ENCODE results near the gene ZNF132. TPM values are rescaled to one million over a fixed set of nuclear protein-coding genes. Genes with fewer than 3 reads are reported as not detected.
"Not testable (repeated sequence)": the region's sequence is repeated elsewhere in the genome, so short reads cannot be mapped to it uniquely, and the experiment has no call there.

ZNF132 gene
- total and polyA plus RNA-seq, 2 donors: 1.6 to 6.4 TPM

DNA sequence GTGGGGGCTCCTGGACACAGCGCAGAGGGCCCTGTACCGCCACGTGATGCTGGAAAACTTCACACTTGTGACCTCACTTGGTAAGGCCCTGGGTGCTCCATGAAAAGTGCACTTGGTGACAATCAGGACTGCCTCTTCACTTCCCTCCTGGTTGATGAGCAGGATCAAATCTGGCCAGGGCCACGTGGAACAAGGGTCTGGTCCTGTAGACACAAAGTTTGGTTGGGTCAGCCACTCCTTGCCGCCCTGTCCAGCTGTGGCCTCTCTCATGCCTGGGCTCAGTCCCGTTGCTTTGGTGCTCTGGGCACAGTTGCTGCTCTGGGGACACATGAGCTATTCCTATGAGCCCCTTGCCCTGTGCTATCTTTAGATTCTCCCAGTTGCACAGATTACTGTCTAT is 13.8 kb upstream of the ZNF132 start:
- Histone ChIP-seq H3K9me3 (ENCODE audit: control insufficient read depth in 2 of 2, insufficient read depth in 1 of 2, low read length in 1 of 2) (peaks cover 4 to 7% of the 10 kb centered on the region in 2 donors), H3K4me1 (ENCODE audit: control insufficient read depth in 2 of 2, insufficient read depth in 2 of 2, low read length in 2 of 2) (peaks cover 0 to 6% of the 10 kb centered on the region in 2 donors), H3K27ac (ENCODE audit: low read depth in 1 of 2, low read length in 1 of 2) (no peak overlapping the region), H3K36me3 (ENCODE audit: control insufficient read depth in 2 of 2, insufficient read depth in 2 of 2, low read length in 1 of 2) (peaks cover 6 to 33% of the 10 kb centered on the region in 2 donors), H3K4me3 (ENCODE audit: low read length in 2 of 2) (no peak overlapping the region), H3K27me3 (ENCODE audit: control insufficient read depth in 2 of 2, insufficient read depth in 1 of 2, low read length in 1 of 2) (peaks cover 5 to 6% of the 10 kb centered on the region in 2 donors)
- DNase-seq (ENCODE audit: low read depth in 6 of 9, low spot score in 9 of 9): no peak
- WGBS: 98% methylated on average over 6 of the region's 6 CpGs

- peaks cover 0 to 6% of the 10 kb centered on the region in 2 donors for H3K4me1 ChIP-seq (ENCODE audit: control insufficient read depth in 2 of 2, insufficient read depth in 2 of 2, low read length in 2 of 2)
These were observed 11.6 kb upstream of the ZNF132 start, which contains the start of gene ZNF324B for GRCh38 chr19:58451358-58452101. TSS of gene ZNF324B (plus strand) at chr19:58451622. CDS start at chr19:58453702, 2,080 bp downstream.

DNA sequence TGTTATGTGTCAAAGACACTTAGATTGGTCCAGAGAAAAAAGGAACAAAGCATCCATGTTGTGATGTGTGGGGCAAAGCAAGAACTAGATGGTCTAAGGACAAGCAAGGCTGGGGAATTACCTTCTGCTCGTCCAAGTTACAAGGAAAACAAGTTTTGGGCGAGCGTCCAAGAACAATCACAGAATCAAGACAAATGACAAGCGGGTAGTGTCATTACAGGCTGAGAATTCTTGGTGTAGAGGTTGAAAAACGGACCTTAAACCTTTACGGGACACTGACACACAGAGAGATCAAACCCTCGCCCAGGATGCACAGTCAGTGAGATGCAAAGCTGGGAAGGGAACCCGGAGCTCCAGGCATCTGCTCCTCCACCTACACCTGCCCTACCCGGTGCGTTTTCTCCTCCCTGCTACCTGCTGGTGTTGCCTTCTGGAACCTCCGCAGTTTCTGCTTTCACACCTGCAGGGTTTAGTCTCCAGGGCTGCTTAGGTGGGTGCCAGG is 11.0 kb upstream of the ZNF132 start:
- Histone ChIP-seq H3K4me3 (ENCODE audit: low read length in 2 of 2) (peak overlapping the region; percentile 53 to 92), H3K27me3 (ENCODE audit: control insufficient read depth in 2 of 2, insufficient read depth in 1 of 2, low read length in 1 of 2) (peaks cover 5 to 6% of the 10 kb centered on the region in 2 donors), H3K36me3 (ENCODE audit: control insufficient read depth in 2 of 2, insufficient read depth in 2 of 2, low read length in 1 of 2) (peaks cover 4 to 22% of the 10 kb centered on the region in 2 donors), H3K4me1 (ENCODE audit: control insufficient read depth in 2 of 2, insufficient read depth in 2 of 2, low read length in 2 of 2) (peaks cover 0 to 6% of the 10 kb centered on the region in 2 donors), H3K9me3 (ENCODE audit: control insufficient read depth in 2 of 2, insufficient read depth in 1 of 2, low read length in 1 of 2) (peaks cover 4 to 12% of the 10 kb centered on the region in 2 donors), H3K27ac (ENCODE audit: low read depth in 1 of 2, low read length in 1 of 2) (peak overlapping the region in 1 of 2 donors; percentile 57)
- WGBS: 14% methylated on average over 11 of the region's 11 CpGs
- DNase-seq (ENCODE audit: low read depth in 6 of 9, low spot score in 9 of 9): peak in 1 of 9 donors; percentile 26

More at GRCh38 chr19:58451358-58452101, 11.6 kb upstream of the ZNF132 start, which contains the start of gene ZNF324B:
- DNase-seq (ENCODE audit: low read depth in 6 of 9, low spot score in 9 of 9): peak; percentile 91 to 98 (median 93)
- under 1% methylated on average over 79 of the region's 79 CpGs for WGBS
- H3K27ac ChIP-seq (ENCODE audit: low read depth in 1 of 2, low read length in 1 of 2): peak within 1 kb of the TSS; percentile 49 to 57
- peaks cover 4 to 12% of the 10 kb centered on the region in 2 donors for H3K9me3 ChIP-seq (ENCODE audit: control insufficient read depth in 2 of 2, insufficient read depth in 1 of 2, low read length in 1 of 2)
- H3K4me3 ChIP-seq (ENCODE audit: low read length in 2 of 2): peak within 1 kb of the TSS; percentile 53 to 92
- peaks cover 5 to 6% of the 10 kb centered on the region in 2 donors for H3K27me3 ChIP-seq (ENCODE audit: control insufficient read depth in 2 of 2, insufficient read depth in 1 of 2, low read length in 1 of 2)
- H3K36me3 ChIP-seq (ENCODE audit: control insufficient read depth in 2 of 2, insufficient read depth in 2 of 2, low read length in 1 of 2): peaks cover 6 to 27% of the 10 kb centered on the region in 2 donors

DNA sequence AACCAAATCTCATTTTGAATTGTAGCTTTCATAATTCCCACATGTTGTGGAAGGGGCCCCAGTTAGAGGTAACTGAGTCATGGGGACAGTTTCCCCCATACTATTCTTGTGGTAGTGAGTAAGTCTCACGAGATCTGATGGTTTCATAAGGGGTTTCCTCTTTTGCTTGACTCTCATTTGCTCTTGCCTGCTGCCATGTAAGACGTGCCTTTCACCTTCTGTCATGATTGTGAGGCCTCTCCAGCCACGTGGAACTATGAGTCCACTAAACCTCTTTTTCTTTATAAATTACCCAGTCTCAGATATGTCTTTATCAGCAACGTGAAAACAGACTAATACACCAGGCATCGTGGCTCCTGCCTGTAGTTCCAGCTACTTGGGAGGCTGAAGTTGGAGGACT is 10.0 kb upstream of the ZNF132 start:
- not testable (repeated sequence) for H3K4me1 ChIP-seq (ENCODE audit: control insufficient read depth in 2 of 2, insufficient read depth in 2 of 2, low read length in 2 of 2); H3K4me3 ChIP-seq (ENCODE audit: low read length in 2 of 2); DNase-seq (ENCODE audit: low read depth in 6 of 9, low spot score in 9 of 9); H3K27me3 ChIP-seq (ENCODE audit: control insufficient read depth in 2 of 2, insufficient read depth in 1 of 2, low read length in 1 of 2); H3K27ac ChIP-seq (ENCODE audit: low read depth in 1 of 2, low read length in 1 of 2)
- peaks cover 4 to 15% of the 10 kb centered on the region in 2 donors for H3K36me3 ChIP-seq (ENCODE audit: control insufficient read depth in 2 of 2, insufficient read depth in 2 of 2, low read length in 1 of 2)
- WGBS: 63% methylated on average over 5 of the region's 5 CpGs
- H3K9me3 ChIP-seq (ENCODE audit: control insufficient read depth in 2 of 2, insufficient read depth in 1 of 2, low read length in 1 of 2): peaks cover 4 to 12% of the 10 kb centered on the region in 2 donors

- H3K4me3 ChIP-seq (ENCODE audit: low read length in 2 of 2); H3K27ac ChIP-seq (ENCODE audit: low read depth in 1 of 2, low read length in 1 of 2); H3K4me1 ChIP-seq (ENCODE audit: control insufficient read depth in 2 of 2, insufficient read depth in 2 of 2, low read length in 2 of 2); H3K27me3 ChIP-seq (ENCODE audit: control insufficient read depth in 2 of 2, insufficient read depth in 1 of 2, low read length in 1 of 2); H3K36me3 ChIP-seq (ENCODE audit: control insufficient read depth in 2 of 2, insufficient read depth in 2 of 2, low read length in 1 of 2); DNase-seq (ENCODE audit: low read depth in 6 of 9, low spot score in 9 of 9): not testable (repeated sequence)
- 79% methylated on average over 3 of the region's 3 CpGs for WGBS
- H3K9me3 ChIP-seq (ENCODE audit: control insufficient read depth in 2 of 2, insufficient read depth in 1 of 2, low read length in 1 of 2): peaks cover 4 to 12% of the 10 kb centered on the region in 2 donors
These were observed 8.9 kb upstream of the ZNF132 start for GRCh38 chr19:58448860-58449259.

GRCh38 chr19:58442986-58443385 is 3.0 kb upstream of the ZNF132 start:
- DNase-seq (ENCODE audit: low read depth in 6 of 9, low spot score in 9 of 9); H3K27me3 ChIP-seq (ENCODE audit: control insufficient read depth in 2 of 2, insufficient read depth in 1 of 2, low read length in 1 of 2); H3K4me3 ChIP-seq (ENCODE audit: low read length in 2 of 2); H3K27ac ChIP-seq (ENCODE audit: low read depth in 1 of 2, low read length in 1 of 2); H3K36me3 ChIP-seq (ENCODE audit: control insufficient read depth in 2 of 2, insufficient read depth in 2 of 2, low read length in 1 of 2): not testable (repeated sequence)
- peaks cover 3 to 29% of the 10 kb centered on the region in 2 donors for H3K9me3 ChIP-seq (ENCODE audit: control insufficient read depth in 2 of 2, insufficient read depth in 1 of 2, low read length in 1 of 2)
- H3K4me1 ChIP-seq (ENCODE audit: control insufficient read depth in 2 of 2, insufficient read depth in 2 of 2, low read length in 2 of 2): peaks cover 6 to 13% of the 10 kb centered on the region in 2 donors
- 96% methylated on average over 7 of the region's 7 CpGs for WGBS

- Histone ChIP-seq H3K4me1 (ENCODE audit: control insufficient read depth in 2 of 2, insufficient read depth in 2 of 2, low read length in 2 of 2) (peaks cover 6 to 13% of the 10 kb centered on the region in 2 donors), H3K36me3 (ENCODE audit: control insufficient read depth in 2 of 2, insufficient read depth in 2 of 2, low read length in 1 of 2) (peaks cover 0 to 3% of the 10 kb centered on the region in 2 donors), H3K9me3 (ENCODE audit: control insufficient read depth in 2 of 2, insufficient read depth in 1 of 2, low read length in 1 of 2) (peaks cover 3 to 37% of the 10 kb centered on the region in 2 donors), H3K27ac (ENCODE audit: low read depth in 1 of 2, low read length in 1 of 2) (peak overlapping the region; percentile 59 to 83), H3K27me3 (ENCODE audit: control insufficient read depth in 2 of 2, insufficient read depth in 1 of 2, low read length in 1 of 2) (peaks cover 5% of the 10 kb centered on the region in 2 donors), H3K4me3 (ENCODE audit: low read length in 2 of 2) (peak overlapping the region; percentile 52 to 59)
- 19% methylated on average over 31 of the region's 31 CpGs for WGBS
- no peak for DNase-seq (ENCODE audit: low read depth in 6 of 9, low spot score in 9 of 9)
These were observed 603 bp upstream of the ZNF132 start for GRCh38 chr19:58440556-58440955.

GRCh38 chr19:58434217-58434616 is 5.7 kb downstream of the ZNF132 start:
- WGBS: 100% methylated on average over 2 of the region's 2 CpGs
- H3K36me3 ChIP-seq (ENCODE audit: control insufficient read depth in 2 of 2, insufficient read depth in 2 of 2, low read length in 1 of 2): peaks cover 13 to 21% of the 10 kb centered on the region in 2 donors
- DNase-seq (ENCODE audit: low read depth in 6 of 9, low spot score in 9 of 9): no peak
- H3K27ac ChIP-seq (ENCODE audit: low read depth in 1 of 2, low read length in 1 of 2): no peak overlapping the region
- no peak overlapping the region for H3K4me3 ChIP-seq (ENCODE audit: low read length in 2 of 2)
- no peaks in the 10 kb centered on the region for H3K27me3 ChIP-seq (ENCODE audit: control insufficient read depth in 2 of 2, insufficient read depth in 1 of 2, low read length in 1 of 2)
- H3K9me3 ChIP-seq (ENCODE audit: control insufficient read depth in 2 of 2, insufficient read depth in 1 of 2, low read length in 1 of 2): peaks cover 11 to 67% of the 10 kb centered on the region in 2 donors
- H3K4me1 ChIP-seq (ENCODE audit: control insufficient read depth in 2 of 2, insufficient read depth in 2 of 2, low read length in 2 of 2): peaks cover 0 to under 1% of the 10 kb centered on the region in 2 donors

DNA sequence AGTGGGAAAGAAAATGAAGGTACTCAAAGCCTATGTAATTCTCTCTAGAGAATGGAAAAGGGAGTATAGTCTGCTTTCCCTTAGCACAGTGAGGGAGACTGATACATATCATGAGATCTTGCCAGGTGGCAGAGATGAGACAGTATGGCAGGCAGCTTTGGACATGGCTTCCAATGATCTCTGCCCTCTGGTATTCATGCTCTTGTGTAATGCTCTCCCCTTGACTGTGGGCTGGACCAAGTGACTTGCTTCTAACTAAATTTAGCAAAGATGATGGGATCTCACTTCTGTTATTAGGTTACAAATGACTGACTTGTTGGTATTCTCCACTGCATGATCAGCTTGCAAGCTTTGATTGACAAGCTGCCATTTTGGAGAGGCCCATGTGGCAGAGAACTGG is 10.2 kb downstream of the ZNF132 start:
- H3K9me3 ChIP-seq (ENCODE audit: control insufficient read depth in 2 of 2, insufficient read depth in 1 of 2, low read length in 1 of 2): peaks cover 12 to 63% of the 10 kb centered on the region in 2 donors
- H3K4me3 ChIP-seq (ENCODE audit: low read length in 2 of 2): no peak overlapping the region
- no peak for DNase-seq (ENCODE audit: low read depth in 6 of 9, low spot score in 9 of 9)
- H3K27ac ChIP-seq (ENCODE audit: low read depth in 1 of 2, low read length in 1 of 2): no peak overlapping the region
- H3K4me1 ChIP-seq (ENCODE audit: control insufficient read depth in 2 of 2, insufficient read depth in 2 of 2, low read length in 2 of 2): no peaks in the 10 kb centered on the region
- H3K36me3 ChIP-seq (ENCODE audit: control insufficient read depth in 2 of 2, insufficient read depth in 2 of 2, low read length in 1 of 2): peaks cover 10 to 12% of the 10 kb centered on the region in 2 donors
- no peaks in the 10 kb centered on the region for H3K27me3 ChIP-seq (ENCODE audit: control insufficient read depth in 2 of 2, insufficient read depth in 1 of 2, low read length in 1 of 2)

Data from thymus (tissue), 11 donors.